HG03060 (cell line): Measurements from ENCODE around the gene WSCD2.

Source experiments
- ATAC-seq: cut with Tn5 transposase; IDR thresholded peaks from one replicate; pipeline ENCODE4 v1.9.1; 2021; ENCODE audit warnings: low read depth, moderate number of reproducible peaks; ENCODE audit not compliant: unreplicated experiment

The WSCD2 gene

GRCh38 chr12:108129017-108129812 is at the start of gene WSCD2:
WSCD2 (plus strand) TSS chr12:108129288; CDS start chr12:108195833, 66,545 bp downstream.
- ATAC-seq: no peak

GRCh38 chr12:108079721-108080120 is 49.4 kb upstream of the WSCD2 start:
- ATAC-seq: no peak

GRCh38 chr12:108080363-108080762 is 48.7 kb upstream of the WSCD2 start:
- no peak for ATAC-seq

- ATAC-seq: no peak
Observed at GRCh38 chr12:108082485-108082884, 46.6 kb upstream of the WSCD2 start.

- ATAC-seq: no peak
Observed at GRCh38 chr12:108087900-108088299, 41.2 kb upstream of the WSCD2 start.

- no peak for ATAC-seq
Observed at GRCh38 chr12:108090107-108090899, 38.8 kb upstream of the WSCD2 start.

- ATAC-seq: no peak
Observed at GRCh38 chr12:108090932-108091678, 38.0 kb upstream of the WSCD2 start.

GRCh38 chr12:108091679-108092051 is 37.4 kb upstream of the WSCD2 start:
- no peak for ATAC-seq

- no peak for ATAC-seq
Observed at GRCh38 chr12:108093209-108093608, 35.9 kb upstream of the WSCD2 start.

GRCh38 chr12:108094056-108094649 is 34.9 kb upstream of the WSCD2 start:
- no peak for ATAC-seq

GRCh38 chr12:108097160-108097911 is 31.8 kb upstream of the WSCD2 start:
- ATAC-seq: no peak

GRCh38 chr12:108098374-108098773 is 30.7 kb upstream of the WSCD2 start:
- no peak for ATAC-seq

- ATAC-seq: no peak
Observed at GRCh38 chr12:108099073-108099472, 30.0 kb upstream of the WSCD2 start.

- no peak for ATAC-seq
Observed at GRCh38 chr12:108099778-108100489, 29.2 kb upstream of the WSCD2 start.

GRCh38 chr12:108101605-108102175 is 27.4 kb upstream of the WSCD2 start:
- ATAC-seq: no peak

GRCh38 chr12:108102363-108102762 is 26.7 kb upstream of the WSCD2 start:
- ATAC-seq: no peak

- no peak for ATAC-seq
Observed at GRCh38 chr12:108103087-108103486, 26.0 kb upstream of the WSCD2 start.

GRCh38 chr12:108103517-108103916 is 25.6 kb upstream of the WSCD2 start:
- no peak for ATAC-seq

- ATAC-seq: no peak
Observed at GRCh38 chr12:108104657-108105056, 24.4 kb upstream of the WSCD2 start.
